Esophagus squamous epithelium (tissue), 5 donors: ENCODE results near the gene MORN3. TPM values are rescaled to one million over a fixed set of nuclear protein-coding genes. Genes with fewer than 3 reads are reported as not detected.

Source experiments
- DNase-seq: peaks from one replicate; lab custom pipeline; 2025; lab: John Stamatoyannopoulos, UW
- H3K27ac ChIP-seq, 4 donors: fragments of 200-600 bp; sonication (generic); one replicate each; pipeline ENCODE4 v1.5.1; 2016 to 2019; ENCODE audit warnings: mild to moderate bottlenecking in 1 of 4
- H3K27me3 ChIP-seq, 4 donors: fragments of 200-600 bp; sonication (generic); 1 replicate in 3 of 4; 2 replicates in 1 of 4; pipeline versions ENCODE4 v1.5.1 to v1.6.0; 2017 to 2021; ENCODE audit warnings: antibody characterized with exemption in 1 of 4
- H3K36me3 ChIP-seq, 3 donors: fragments of 200-600 bp; sonication (generic); one replicate each; pipeline ENCODE4 v1.5.1; 2016 to 2019
- H3K4me1 ChIP-seq, 3 donors: fragments of 200-600 bp; sonication (generic); one replicate each; pipeline ENCODE4 v1.5.1; 2017 to 2019
- H3K4me3 ChIP-seq, 4 donors: fragments of 200-600 bp; sonication (generic); 1 replicate in 3 of 4; 2 replicates in 1 of 4; pipeline ENCODE4 v1.5.1; 2016 to 2019; ENCODE audit warnings: mild to moderate bottlenecking in 2 of 4, moderate library complexity in 1 of 4
- H3K9me3 ChIP-seq, 3 donors: fragments of 200-600 bp; sonication (generic); one replicate each; pipeline ENCODE4 v1.5.1; 2016 to 2019
- CTCF ChIP-seq, 6 experiments: fragments of 450-650 bp in 4 of 6; fragments of 200-600 bp in 2 of 6; sonication (generic) in 2 of 6; IDR thresholded peaks; one replicate each; pipeline ENCODE4 v1.5.1; 2016 to 2019; ENCODE audit warnings: antibody characterized with exemption in 6 of 6, mild to moderate bottlenecking in 4 of 6, moderate library complexity in 4 of 6
- POLR2A ChIP-seq, 4 donors: fragments of 450-650 bp; IDR thresholded peaks; one replicate each; pipeline ENCODE4 v1.6.1; 2017; ENCODE audit warnings: antibody characterized with exemption in 4 of 4, mild to moderate bottlenecking in 4 of 4, moderate library complexity in 3 of 4
- WGBS, 2 donors: methylation state at CpG; one replicate each; pipeline ENCODE4 v1.1.5; 2018; 5-methylcytosine and 5-hydroxymethylcytosine counted together
- intact Hi-C: fragments of 100-400 bp; cut with DNase I; formaldehyde crosslinking; loops from one replicate; pipeline ENCODE4 v1.15.0; 2022
- total RNA-seq, 4 donors: library from RNA; depleted of rRNA; stranded (reverse); fragments of >200 nt; gene quantifications; one replicate each; pipeline ENCODE4 v1.1.0, GENCODE V29; 2016
- donor health status: DM: yes; HTN: yes; CAD: no.

The MORN3 gene
- total RNA-seq, 4 donors from 2014 or later, result 0.09 to 0.13 TPM; not detected in 2

GRCh38 chr12:121657305-121658008 is 12.0 kb downstream of the MORN3 start:
- DNase-seq, result no peak
- no peak overlapping the region for H3K4me3 ChIP-seq
- H3K36me3 ChIP-seq, result no peaks in the 10 kb centered on the region
- 86 to 88% methylated on average over 18 of the region's 18 CpGs for WGBS, 2 donors
- peaks cover 0 to 30% (median 6%) of the 10 kb centered on the region in 3 donors for H3K4me1 ChIP-seq
- no peak overlapping the region for H3K27ac ChIP-seq
- intact Hi-C loops, result no loop called here
- H3K27me3 ChIP-seq, result no peaks in the 10 kb centered on the region
- H3K9me3 ChIP-seq, result no peaks in the 10 kb centered on the region
- TF ChIP-seq POLR2A (IDR thresholded peaks at IDR 0.05), result no peak
- TF ChIP-seq CTCF (IDR thresholded peaks at IDR 0.05), result no peak

DNA sequence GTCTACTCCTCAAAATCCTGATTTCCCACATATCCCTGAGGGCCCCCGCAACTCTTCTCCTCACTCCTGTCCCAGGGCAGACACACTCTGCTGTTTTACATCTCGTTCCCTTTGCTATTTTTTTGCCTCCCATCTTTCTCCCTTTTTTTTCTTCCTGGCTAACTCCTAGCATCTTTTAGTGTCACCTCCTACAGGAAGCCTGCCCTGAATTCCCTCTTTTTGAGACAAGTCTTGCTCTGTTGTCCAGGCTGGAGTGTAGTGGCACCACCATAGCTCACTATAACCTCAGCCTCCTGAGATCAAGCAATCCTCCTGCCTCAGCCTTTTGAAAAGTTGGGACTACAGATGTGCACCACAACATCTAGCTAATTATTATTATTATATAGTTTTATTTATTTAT is 13.3 kb downstream of the MORN3 start:
- no peak overlapping the region for H3K27ac ChIP-seq
- intact Hi-C loops, result no loop called here
- TF ChIP-seq CTCF (IDR thresholded peaks at IDR 0.05) (no peak), POLR2A (IDR thresholded peaks at IDR 0.05) (no peak)
- no peak overlapping the region for H3K4me3 ChIP-seq
- 94 to 98% methylated on average over 2 of the region's 2 CpGs for WGBS, 2 donors
- peaks cover 0 to 37% (median 6%) of the 10 kb centered on the region in 3 donors for H3K4me1 ChIP-seq
- H3K36me3 ChIP-seq, result no peaks in the 10 kb centered on the region
- DNase-seq, result no peak
- H3K9me3 ChIP-seq, result no peaks in the 10 kb centered on the region
- no peaks in the 10 kb centered on the region for H3K27me3 ChIP-seq

DNA sequence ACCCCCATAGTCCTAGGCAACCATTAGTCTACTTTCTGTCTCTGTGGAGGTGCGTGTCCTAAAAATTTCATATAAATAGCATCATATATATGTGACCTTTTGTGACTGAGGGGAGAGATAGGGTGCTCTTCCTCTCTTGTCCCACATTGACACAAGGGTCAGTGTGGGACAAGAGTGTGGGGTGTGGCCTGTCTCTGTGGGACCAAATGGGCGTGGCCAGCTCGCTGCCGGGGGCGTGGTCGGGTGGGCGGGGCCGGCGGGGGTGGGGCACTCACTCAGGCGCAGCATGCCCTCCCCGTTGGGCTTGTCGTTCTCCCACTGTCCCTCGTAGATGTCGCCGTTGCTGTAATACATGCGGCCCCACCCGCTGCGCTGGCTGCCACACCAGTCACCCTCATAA is 15.5 kb downstream of the MORN3 start:
- Histone ChIP-seq H3K27ac (no peak overlapping the region), H3K27me3 (no peaks in the 10 kb centered on the region), H3K36me3 (no peaks in the 10 kb centered on the region), H3K9me3 (no peaks in the 10 kb centered on the region), H3K4me3 (no peak overlapping the region), H3K4me1 (peaks cover 0 to 34% (median 6%) of the 10 kb centered on the region in 3 donors)
- WGBS, 2 donors, result 40 to 56% methylated on average over 13 to 14 of the region's 18 CpGs
- DNase-seq, result no peak
- TF ChIP-seq POLR2A (IDR thresholded peaks at IDR 0.05), result no peak
- no peak for TF ChIP-seq CTCF (IDR thresholded peaks at IDR 0.05)
- intact Hi-C loops, result no loop called here

GRCh38 chr12:121652767-121653497 is 16.5 kb downstream of the MORN3 start:
- 62% methylated on average over 8 of the region's 16 CpGs; no CpG with 5 or more reads in 1 of the 2 donors for WGBS, 2 donors
- TF ChIP-seq POLR2A (IDR thresholded peaks at IDR 0.05) (no peak), CTCF (IDR thresholded peaks at IDR 0.05) (no peak)
- intact Hi-C loops, result no loop called here
- Histone ChIP-seq H3K4me1 (peaks cover 0 to 34% (median 7%) of the 10 kb centered on the region in 3 donors), H3K27ac (no peak overlapping the region), H3K36me3 (no peaks in the 10 kb centered on the region), H3K9me3 (no peaks in the 10 kb centered on the region), H3K27me3 (no peaks in the 10 kb centered on the region), H3K4me3 (no peak overlapping the region)
- DNase-seq, result no peak

DNA sequence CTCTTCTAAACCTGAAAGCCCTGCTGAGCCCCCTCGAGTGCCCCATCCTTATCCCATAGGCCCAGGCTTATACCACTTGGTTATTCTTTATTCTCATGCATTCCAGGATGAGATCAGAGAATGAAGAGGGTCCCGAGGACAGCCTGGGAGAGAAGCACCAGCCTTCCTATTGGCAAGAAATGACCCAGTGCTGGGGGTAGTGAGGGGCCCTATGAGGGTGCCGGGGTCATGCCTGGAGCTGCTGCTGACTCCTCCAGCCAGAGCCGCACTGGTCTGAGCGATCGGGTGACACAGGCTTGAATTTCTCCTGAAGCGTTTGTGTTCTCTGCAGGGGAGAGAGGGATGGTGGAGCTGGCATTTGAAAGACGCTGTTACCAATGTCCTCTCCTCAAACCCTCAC is 18.1 kb downstream of the MORN3 start:
- Histone ChIP-seq H3K36me3 (no peaks in the 10 kb centered on the region), H3K27me3 (no peaks in the 10 kb centered on the region)
- WGBS, 2 donors, result 89% methylated on average over 5 of the region's 8 CpGs; no CpG with 5 or more reads in 1 of the 2 donors

More for the DNA sequence above, 18.1 kb downstream of the MORN3 start:
- no peak overlapping the region for H3K4me3 ChIP-seq
- TF ChIP-seq POLR2A (IDR thresholded peaks at IDR 0.05), result no peak
- TF ChIP-seq CTCF (IDR thresholded peaks at IDR 0.05), result no peak
- H3K4me1 ChIP-seq, result peaks cover 0 to 33% (median 7%) of the 10 kb centered on the region in 3 donors
- H3K9me3 ChIP-seq, result no peaks in the 10 kb centered on the region
- intact Hi-C loops, result no loop called here
- no peak overlapping the region for H3K27ac ChIP-seq
- no peak for DNase-seq
